A549 (cell line): ENCODE results near the gene FOXR1. TPM values are rescaled to one million over a fixed set of nuclear protein-coding genes. Genes with fewer than 3 reads are reported as not detected.

ENCODE experiments used
- ATAC-seq, 2 experiments: fragments of 200-7000 bp in 1 of 2; fragments of >200 bp in 1 of 2; cut with Nextera tagmentation in 1 of 2; cut with Tn5 transposase in 1 of 2; 3 replicates each; pipeline versions ENCODE4 v1.8.0 to v1.9.1; 2018 to 2020; ENCODE audit warnings: mild to moderate bottlenecking in 1 of 2, moderate library complexity in 1 of 2
- CTCF ChIA-PET: fragments of 300-600 bp; sonication (Branson Sonifier 250); formaldehyde crosslinking; extraction: SDS; loops from one replicate; lab custom pipeline; 2021; ENCODE audit warnings: antibody characterized with exemption, inconsistent platforms; lab: Yijun Ruan, JAX
- POLR2A ChIA-PET: fragments of 350-600 bp; formaldehyde crosslinking; extraction: SDS; loops from one replicate; lab custom pipeline; 2021; ENCODE audit warnings: antibody characterized with exemption, inconsistent platforms; lab: Yijun Ruan, JAX
- DNase-seq, 2 experiments: peaks; one replicate each; pipeline versions ENCODE4 v3.0.0 to v3.0.0-alpha.2; 2011 to 2016; ENCODE audit warnings: low read depth in 1 of 2, low spot score in 1 of 2
- FAIRE-seq: peaks from 2 replicates; lab custom pipeline; 2011; peaks lifted over from hg19 to GRCh38; lab: Jason Lieb, UNC
- H3K27ac ChIP-seq, 2 experiments: fragments of >200 bp; sonication (Bioruptor Twin); formaldehyde crosslinking; 3 replicates each; pipeline ENCODE4 v1.5.1; 2016 to 2017
- H3K4me1 ChIP-seq: fragments of >200 bp; sonication (Bioruptor Twin); formaldehyde crosslinking; 3 replicates; pipeline ENCODE4 v1.6.1; 2016
- H3K4me2 ChIP-seq: fragments of >200 bp; sonication (Bioruptor Twin); formaldehyde crosslinking; 3 replicates; pipeline ENCODE4 v1.6.1; 2016
- H3K4me3 ChIP-seq: fragments of >200 bp; sonication (Bioruptor Twin); formaldehyde crosslinking; 3 replicates; pipeline ENCODE4 v1.5.1; 2016
- H3K9me3 ChIP-seq: fragments of >200 bp; sonication (Bioruptor Twin); formaldehyde crosslinking; 3 replicates; pipeline ENCODE4 v1.6.1; 2016
- ATOH8 ChIP-seq: fragments of 250-450 bp; sonication (Bioruptor Pico); IDR thresholded peaks from 2 replicates; pipeline ENCODE4 v1.5.0; 2020; ENCODE audit warnings: low read depth, mild to moderate bottlenecking, moderate library complexity
- CBX2 ChIP-seq: fragments of 200-600 bp; sonication (generic); IDR thresholded peaks from 2 replicates; pipeline ENCODE4 v1.6.1; 2016; ENCODE audit warnings: low read depth, mild to moderate bottlenecking, borderline replicate concordance
- CHD4 ChIP-seq: fragments of 200-600 bp; sonication (generic); IDR thresholded peaks from 2 replicates; pipeline ENCODE4 v1.6.1; 2016; ENCODE audit warnings: antibody characterized with exemption, mild to moderate bottlenecking, borderline replicate concordance
- EP300 ChIP-seq, 2 experiments: fragments of >200 bp; sonication (Bioruptor Twin); formaldehyde crosslinking; IDR thresholded peaks; 2 replicates in 1 of 2; 3 replicates in 1 of 2; pipeline ENCODE4 v1.6.1; 2016 to 2017
- ESRRA ChIP-seq: fragments of 150-350 bp; IDR thresholded peaks from 2 replicates; pipeline ENCODE4 v1.6.1; 2014; ENCODE audit warnings: mild to moderate bottlenecking, low read length, borderline replicate concordance
- HDAC2 ChIP-seq: fragments of 200-600 bp; sonication (generic); IDR thresholded peaks from 2 replicates; pipeline ENCODE4 v1.6.1; 2016
- HEYL ChIP-seq: fragments of 250-450 bp; sonication (Bioruptor Pico); IDR thresholded peaks from 2 replicates; pipeline ENCODE4 v1.8.0; 2021; ENCODE audit warnings: mild to moderate bottlenecking, moderate library complexity
- HOXA7 ChIP-seq: fragments of 250-450 bp; sonication (Bioruptor Pico); IDR thresholded peaks from 2 replicates; pipeline ENCODE4 v1.5.0; 2020; ENCODE audit warnings: mild to moderate bottlenecking, moderate library complexity
- JUN ChIP-seq, 2 experiments: fragments of >200 bp; sonication (Bioruptor Twin); formaldehyde crosslinking; IDR thresholded peaks; 2 replicates in 1 of 2; 3 replicates in 1 of 2; pipeline ENCODE4 v1.6.1; 2016 to 2017
- KDM5A ChIP-seq: fragments of 200-600 bp; sonication (generic); IDR thresholded peaks from 2 replicates; pipeline ENCODE4 v1.6.1; 2016; ENCODE audit warnings: antibody characterized with exemption, mild to moderate bottlenecking
- MAFK ChIP-seq: fragments of 450-650 bp; IDR thresholded peaks from 2 replicates; pipeline ENCODE4 v1.6.1; 2014; ENCODE audit not compliant: partially characterized antibody
- MAZ ChIP-seq: fragments of 150-350 bp; IDR thresholded peaks from 2 replicates; pipeline ENCODE4 v1.6.1; 2014; ENCODE audit warnings: antibody characterized with exemption, low read depth, low read length, borderline replicate concordance
- NPAS2 ChIP-seq: fragments of 250-450 bp; sonication (Bioruptor Pico); IDR thresholded peaks from 2 replicates; pipeline ENCODE4 v1.8.0; 2022; ENCODE audit warnings: mild to moderate bottlenecking, moderate library complexity, borderline replicate concordance
- NR3C1 ChIP-seq: fragments of >200 bp; sonication (Bioruptor Twin); formaldehyde crosslinking; IDR thresholded peaks from 3 replicates; pipeline ENCODE4 v1.6.1; 2017
- PBX3 ChIP-seq: IDR thresholded peaks from 2 replicates; pipeline ENCODE4 v1.6.1; 2012
- RAD21 ChIP-seq, 2 experiments: fragments of >200 bp in 1 of 2; sonication (Bioruptor Twin) in 1 of 2; formaldehyde crosslinking in 1 of 2; IDR thresholded peaks in 1 of 2; conservative IDR thresholded peaks in 1 of 2; 2 replicates in 1 of 2; 3 replicates in 1 of 2; pipeline ENCODE4 v1.6.1; 2012 to 2018; ENCODE audit warnings: inconsistent platforms in 1 of 2
- RCOR1 ChIP-seq: fragments of 150-350 bp; IDR thresholded peaks from 2 replicates; pipeline ENCODE4 v1.6.1; 2014; ENCODE audit warnings: antibody characterized with exemption, low read length, low read depth
- REST ChIP-seq: fragments of 200-600 bp; sonication (generic); IDR thresholded peaks from 2 replicates; pipeline ENCODE4 v1.6.1; 2016; ENCODE audit warnings: antibody characterized with exemption, mild to moderate bottlenecking, moderate library complexity
- RNF2 ChIP-seq: fragments of 200-600 bp; sonication (generic); IDR thresholded peaks from 2 replicates; pipeline ENCODE4 v1.6.1; 2016; ENCODE audit warnings: low read depth, mild to moderate bottlenecking, antibody characterized with exemption, moderate library complexity, borderline replicate concordance
- TP53 ChIP-seq: fragments of 250-450 bp; sonication (Bioruptor Pico); IDR thresholded peaks from 2 replicates; pipeline ENCODE4 v1.5.0; 2021; ENCODE audit warnings: mild to moderate bottlenecking, moderate library complexity
- ZC3H11A ChIP-seq: fragments of 450-650 bp; IDR thresholded peaks from 2 replicates; pipeline ENCODE4 v1.6.1; 2014; ENCODE audit warnings: antibody characterized with exemption, mild to moderate bottlenecking
- ZFP36 ChIP-seq: fragments of 450-650 bp; IDR thresholded peaks from 2 replicates; pipeline ENCODE4 v1.6.1; 2014; ENCODE audit warnings: borderline replicate concordance; ENCODE audit not compliant: partially characterized antibody
- WGBS: methylation state at CpG from one replicate; pipeline ENCODE4 v1.1.6; 2017; ENCODE audit errors: missing lambda C conversion rate; 5-methylcytosine and 5-hydroxymethylcytosine counted together
- polyA plus RNA-seq, 4 experiments: library from polyadenylated mRNA; depleted of rRNA in 3 of 4; stranded (reverse); fragments of >200 nt; fragmentation: RNase III in 1 of 4; extraction: RNeasy Plus Mini Kit Qiagen cat#74134 plus additional on column Dnase treatment in 1 of 4; gene quantifications; 2 replicates in 3 of 4; 3 replicates in 1 of 4; pipeline ENCODE4 v1.2.3, GENCODE V29; 2011 to 2017
- TF ChIP-seq, protein P1 (sequence below): fragments of 150-350 bp; IDR thresholded peaks from 2 replicates; pipeline ENCODE4 v1.6.1; 2014; ENCODE audit warnings: low read depth, mild to moderate bottlenecking, low read length
- TF ChIP-seq, protein P2 (sequence below): fragments of >200 bp; sonication (Bioruptor Twin); formaldehyde crosslinking; IDR thresholded peaks from 2 replicates; pipeline ENCODE4 v1.6.1; 2016
- TF ChIP-seq, protein P3 (sequence below): fragments of >200 bp; sonication (Bioruptor Twin); formaldehyde crosslinking; IDR thresholded peaks from 3 replicates; pipeline ENCODE4 v1.6.1; 2016

FOXR1 gene
- polyA plus RNA-seq, 2 of the 4 experiments (the other 2 are of a cell fraction) = not detected

- Histone ChIP-seq H3K4me2 (no peak overlapping the region), H3K4me1 (peaks cover 15% of the 10 kb centered on the region), H3K4me3 (no peak overlapping the region), H3K27ac (no peak overlapping the region), H3K9me3 (no peaks in the 10 kb centered on the region)
- CTCF ChIA-PET = interaction anchor here (1.7 to 6.6 kb wide), 3 partner anchors 11 to 242 kb away, joined by 4 to 55 read pairs (median 4); partner anchors contain the start of gene UPK2
- POLR2A ChIA-PET = no interaction called here
- DNase-seq (no peak), FAIRE-seq (no peak), ATAC-seq (no peak)
- no peak for TF ChIP-seq EP300 (IDR thresholded peaks at IDR 0.05)
- TF ChIP-seq ZC3H11A = no peak
- TF ChIP-seq HEYL (CRISPR knock-in tag) = no peak
- TF ChIP-seq, protein P1, sequence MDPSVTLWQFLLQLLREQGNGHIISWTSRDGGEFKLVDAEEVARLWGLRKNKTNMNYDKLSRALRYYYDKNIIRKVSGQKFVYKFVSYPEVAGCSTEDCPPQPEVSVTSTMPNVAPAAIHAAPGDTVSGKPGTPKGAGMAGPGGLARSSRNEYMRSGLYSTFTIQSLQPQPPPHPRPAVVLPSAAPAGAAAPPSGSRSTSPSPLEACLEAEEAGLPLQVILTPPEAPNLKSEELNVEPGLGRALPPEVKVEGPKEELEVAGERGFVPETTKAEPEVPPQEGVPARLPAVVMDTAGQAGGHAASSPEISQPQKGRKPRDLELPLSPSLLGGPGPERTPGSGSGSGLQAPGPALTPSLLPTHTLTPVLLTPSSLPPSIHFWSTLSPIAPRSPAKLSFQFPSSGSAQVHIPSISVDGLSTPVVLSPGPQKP = no peak
- TF ChIP-seq ESRRA = no peak
- TF ChIP-seq ATOH8 (CRISPR knock-in tag) = no peak
- no peak for TF ChIP-seq HOXA7 (CRISPR knock-in tag)
- no peak for TF ChIP-seq RAD21 (conservative IDR thresholded peaks at IDR 0.05 in 1 of 2, IDR thresholded peaks at IDR 0.05 in 1 of 2)
- no peak for TF ChIP-seq RCOR1
- no peak for TF ChIP-seq NPAS2 (CRISPR knock-in tag)
- no peak for TF ChIP-seq CBX2
- TF ChIP-seq MAFK = no peak
- TF ChIP-seq CHD4 = no peak
- no peak for TF ChIP-seq HDAC2
- no peak for TF ChIP-seq TP53 (CRISPR knock-in tag)
- TF ChIP-seq MAZ = no peak
- no peak for TF ChIP-seq REST
- TF ChIP-seq RNF2 = no peak
- 78% methylated on average over 4 of the region's 4 CpGs for WGBS
These were observed 38.1 kb upstream of the FOXR1 start for GRCh38 chr11:118933486-118933885.

DNA sequence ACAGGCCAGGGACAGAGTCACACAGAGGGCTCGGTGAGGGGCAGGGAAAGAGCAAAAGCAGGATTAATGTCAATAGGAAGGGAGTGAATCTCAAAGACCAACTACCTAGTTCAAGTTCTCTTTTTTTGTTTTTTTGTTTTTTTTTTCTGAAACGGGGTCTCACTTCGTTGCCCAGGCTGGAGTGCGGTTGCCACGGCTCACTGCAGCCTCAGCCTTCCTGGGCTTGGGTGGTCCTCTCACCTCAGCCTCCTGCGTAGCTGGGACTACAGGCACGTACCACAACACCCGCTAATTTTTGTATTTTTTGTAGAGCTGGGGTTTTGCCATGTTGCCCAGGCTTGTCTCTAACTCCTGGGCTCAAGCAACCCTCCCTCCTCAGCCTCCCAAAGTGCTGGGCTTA lies 36.2 kb upstream of the FOXR1 start:
- FAIRE-seq = no peak
- DNase-seq = no peak
- no peak overlapping the region for H3K4me2 ChIP-seq
- 88% methylated on average over 8 of the region's 8 CpGs for WGBS
- POLR2A ChIA-PET = interaction anchor here (0.6 kb wide), 1 partner anchor 26 kb away, joined by 3 read pairs; no protein-coding TSS in a partner anchor
- peaks cover 19% of the 10 kb centered on the region for H3K4me1 ChIP-seq
- H3K9me3 ChIP-seq = no peaks in the 10 kb centered on the region
- CTCF ChIA-PET = interaction anchor here (1.1 to 4.3 kb wide), 3 partner anchors 22 to 246 kb away, joined by 3 to 11 read pairs (median 10); no protein-coding TSS in a partner anchor
- no peak overlapping the region for H3K27ac ChIP-seq
- H3K4me3 ChIP-seq = no peak overlapping the region
- no peak for ATAC-seq
- TF ChIP-seq, protein P2, sequence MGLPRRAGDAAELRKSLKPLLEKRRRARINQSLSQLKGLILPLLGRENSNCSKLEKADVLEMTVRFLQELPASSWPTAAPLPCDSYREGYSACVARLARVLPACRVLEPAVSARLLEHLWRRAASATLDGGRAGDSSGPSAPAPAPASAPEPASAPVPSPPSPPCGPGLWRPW = no peak
- no peak for TF ChIP-seq TP53 (CRISPR knock-in tag)
- TF ChIP-seq RCOR1 = no peak
- TF ChIP-seq JUN (IDR thresholded peaks at IDR 0.05) = no peak
- TF ChIP-seq, protein P3, sequence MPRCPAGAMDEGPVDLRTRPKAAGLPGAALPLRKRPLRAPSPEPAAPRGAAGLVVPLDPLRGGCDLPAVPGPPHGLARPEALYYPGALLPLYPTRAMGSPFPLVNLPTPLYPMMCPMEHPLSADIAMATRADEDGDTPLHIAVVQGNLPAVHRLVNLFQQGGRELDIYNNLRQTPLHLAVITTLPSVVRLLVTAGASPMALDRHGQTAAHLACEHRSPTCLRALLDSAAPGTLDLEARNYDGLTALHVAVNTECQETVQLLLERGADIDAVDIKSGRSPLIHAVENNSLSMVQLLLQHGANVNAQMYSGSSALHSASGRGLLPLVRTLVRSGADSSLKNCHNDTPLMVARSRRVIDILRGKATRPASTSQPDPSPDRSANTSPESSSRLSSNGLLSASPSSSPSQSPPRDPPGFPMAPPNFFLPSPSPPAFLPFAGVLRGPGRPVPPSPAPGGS = no peak
- no peak for TF ChIP-seq KDM5A
- no peak for TF ChIP-seq NR3C1
- no peak for TF ChIP-seq ZFP36
- no peak for TF ChIP-seq PBX3
- no peak for TF ChIP-seq CBX2
- no peak for TF ChIP-seq REST
